Measurements from ENCODE around the gene ADARB2. TPM values are rescaled to one million over a fixed set of nuclear protein-coding genes. Genes with fewer than 3 reads are reported as not detected.
A peak's percentile ranks its signal among the peaks of the same experiment; 100 is the strongest.

Gene ADARB2
- total and polyA plus RNA-seq, 4 donors = 0.55 to 0.70 (median 0.59) TPM; not detected in 1

GRCh38 chr10:1633783-1634182 is 103.5 kb downstream of the ADARB2 start:
- Histone ChIP-seq H3K4me1 (ENCODE audit: control insufficient read depth in 4 of 4, insufficient read depth in 4 of 4, low read length in 3 of 4) (no peaks in the 10 kb centered on the region), H3K27ac (ENCODE audit: low read depth in 1 of 2, low read length in 2 of 2) (no peak overlapping the region), H3K9me3 (ENCODE audit: control insufficient read depth in 4 of 4, low read length in 3 of 4) (no peaks in the 10 kb centered on the region), H3K4me3 (ENCODE audit: low read depth in 1 of 3, low read length in 3 of 3) (no peak overlapping the region), H3K36me3 (ENCODE audit: control insufficient read depth in 4 of 4, insufficient read depth in 3 of 4, low read depth in 1 of 4, low read length in 3 of 4) (no peaks in the 10 kb centered on the region), H3K27me3 (ENCODE audit: control insufficient read depth in 4 of 4, insufficient read depth in 4 of 4, low read length in 3 of 4) (peaks cover 0 to 14% (median 2%) of the 10 kb centered on the region in 4 donors), H3K9ac (ENCODE audit: low read depth in 1 of 2, low read length in 2 of 2) (no peak overlapping the region)
- peak; percentile 27 for DNase-seq (ENCODE audit: low spot score)
- TF ChIP-seq NR2F2 (IDR thresholded peaks at IDR 0.05) = no peak
- no peak for TF ChIP-seq GABPA (IDR thresholded peaks at IDR 0.05 in 1 of 2, conservative IDR thresholded peaks at IDR 0.05 in 1 of 2)
- no peak for TF ChIP-seq REST (IDR thresholded peaks at IDR 0.05)
- no peak for TF ChIP-seq MAX (IDR thresholded peaks at IDR 0.05)
- no peak for TF ChIP-seq ZBTB33 (IDR thresholded peaks at IDR 0.05)
- no peak for TF ChIP-seq CTCF (IDR thresholded peaks at IDR 0.05; ENCODE audit: low read depth, low read length, missing input control)
- TF ChIP-seq SP1 (IDR thresholded peaks at IDR 0.05) = no peak
- TF ChIP-seq JUND (IDR thresholded peaks at IDR 0.05) = no peak
- no peak for TF ChIP-seq YY1 (IDR thresholded peaks at IDR 0.05)
- no peak for TF ChIP-seq HNF4A (conservative IDR thresholded peaks at IDR 0.05)
- no peak for TF ChIP-seq FOXA1 (IDR thresholded peaks at IDR 0.05)
- no peak for TF ChIP-seq RXRA (IDR thresholded peaks at IDR 0.05)
- TF ChIP-seq HNF4G (IDR thresholded peaks at IDR 0.05) = no peak
- TF ChIP-seq RAD21 (IDR thresholded peaks at IDR 0.05) = no peak
- no peak for TF ChIP-seq EGR1 (IDR thresholded peaks at IDR 0.05; ENCODE audit: low read depth in 2 of 2)
- no peak for TF ChIP-seq FOXA2 (IDR thresholded peaks at IDR 0.05)
- no peak for TF ChIP-seq TAF1 (conservative IDR thresholded peaks at IDR 0.05)
- WGBS = 79% methylated on average over 13 of the region's 13 CpGs

- no peak overlapping the region for H3K27ac ChIP-seq (ENCODE audit: low read depth in 1 of 2, low read length in 2 of 2)
- no peak overlapping the region for H3K9ac ChIP-seq (ENCODE audit: low read depth in 1 of 2, low read length in 2 of 2)
- H3K27me3 ChIP-seq (ENCODE audit: control insufficient read depth in 4 of 4, insufficient read depth in 4 of 4, low read length in 3 of 4) = peaks cover 0 to 14% (median under 1%) of the 10 kb centered on the region in 4 donors
- WGBS = 82% methylated on average over 3 of the region's 3 CpGs
- no peaks in the 10 kb centered on the region for H3K4me1 ChIP-seq (ENCODE audit: control insufficient read depth in 4 of 4, insufficient read depth in 4 of 4, low read length in 3 of 4)
- H3K4me3 ChIP-seq (ENCODE audit: low read depth in 1 of 3, low read length in 3 of 3) = no peak overlapping the region
- H3K9me3 ChIP-seq (ENCODE audit: control insufficient read depth in 4 of 4, low read length in 3 of 4) = no peaks in the 10 kb centered on the region
- DNase-seq (ENCODE audit: low spot score) = peak; percentile 26
- H3K36me3 ChIP-seq (ENCODE audit: control insufficient read depth in 4 of 4, insufficient read depth in 3 of 4, low read depth in 1 of 4, low read length in 3 of 4) = no peaks in the 10 kb centered on the region
- TF ChIP-seq YY1 (IDR thresholded peaks at IDR 0.05) (no peak), ATF3 (IDR thresholded peaks at IDR 0.05) (no peak), NR2F2 (IDR thresholded peaks at IDR 0.05) (no peak), CTCF (IDR thresholded peaks at IDR 0.05; ENCODE audit: low read depth, low read length, missing input control) (no peak), FOXA2 (IDR thresholded peaks at IDR 0.05) (no peak), SP1 (IDR thresholded peaks at IDR 0.05) (no peak), TAF1 (conservative IDR thresholded peaks at IDR 0.05) (no peak), EGR1 (IDR thresholded peaks at IDR 0.05; ENCODE audit: low read depth in 2 of 2) (no peak), HNF4G (IDR thresholded peaks at IDR 0.05) (no peak), REST (IDR thresholded peaks at IDR 0.05) (no peak)
Measured at GRCh38 chr10:1632596-1632995, 104.7 kb downstream of the ADARB2 start.
